NCI-H2081 treated with DMSO at 0.1 percent for 48 hours (cell line): ENCODE results near the gene NRXN3.

Experiments used
- DNase-seq: peaks from one replicate; lab custom pipeline; 2025; lab: John Stamatoyannopoulos, UW

NRXN3 gene

DNA sequence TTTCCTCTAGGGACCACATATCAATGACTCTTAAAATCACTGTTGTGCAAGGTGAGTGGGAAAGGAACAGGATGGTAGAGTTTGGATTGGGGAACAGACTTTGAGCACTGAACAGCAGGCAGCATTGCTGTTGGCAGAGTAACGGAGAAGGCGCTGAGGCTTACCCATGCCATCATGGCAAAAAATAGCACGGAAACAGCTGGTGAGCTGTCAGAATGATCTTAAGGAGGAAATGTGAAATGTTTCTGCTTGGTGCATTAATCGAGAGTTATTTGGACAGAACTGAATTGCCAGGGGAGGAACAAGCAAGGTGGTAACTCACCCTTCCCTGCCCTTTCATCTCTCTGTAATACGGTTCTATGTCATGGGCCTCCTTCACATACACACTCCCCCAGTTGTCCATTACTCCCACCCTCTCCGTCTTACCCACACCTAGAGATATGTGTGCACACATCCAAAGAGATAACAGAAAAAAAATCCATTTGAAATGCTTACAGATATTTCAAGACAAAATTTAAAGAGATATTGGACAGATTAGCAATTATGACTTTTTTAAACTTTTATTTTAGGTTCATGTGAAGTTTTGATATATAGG, 1468.6 kb downstream of the NRXN3 start:
- no peak for DNase-seq

- no peak for DNase-seq
These were observed 1469.4 kb downstream of the NRXN3 start for GRCh38 chr14:79639613-79640012.

- no peak for DNase-seq
These were observed 1471.2 kb downstream of the NRXN3 start for GRCh38 chr14:79641371-79641770.

- no peak for DNase-seq
These were observed 1473.0 kb downstream of the NRXN3 start for GRCh38 chr14:79643132-79643531.

GRCh38 chr14:79645753-79646362, 1475.7 kb downstream of the NRXN3 start:
- no peak for DNase-seq

GRCh38 chr14:79649856-79650255, 1479.7 kb downstream of the NRXN3 start:
- DNase-seq: no peak

GRCh38 chr14:79652513-79653307, 1482.5 kb downstream of the NRXN3 start:
- no peak for DNase-seq

DNA sequence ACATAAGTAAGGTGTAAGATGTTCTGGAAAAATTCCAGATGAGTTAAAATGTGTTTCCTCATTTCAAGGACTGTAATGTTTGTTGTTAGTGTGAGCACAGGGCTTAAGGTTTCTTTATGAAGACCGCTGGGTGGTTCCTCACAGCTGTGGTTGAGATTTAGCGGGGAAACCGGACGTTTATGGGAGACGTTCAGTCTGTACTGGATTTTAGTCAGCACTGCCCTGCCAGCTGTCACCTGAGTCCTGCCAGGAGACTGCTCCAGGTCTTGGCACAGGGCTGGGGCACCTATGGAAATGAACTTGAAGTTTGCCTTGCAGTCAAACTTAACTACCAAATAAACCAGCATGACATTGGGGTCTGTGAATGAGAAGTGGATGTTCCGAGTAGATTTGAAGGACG, 1485.9 kb downstream of the NRXN3 start:
- no peak for DNase-seq

DNA sequence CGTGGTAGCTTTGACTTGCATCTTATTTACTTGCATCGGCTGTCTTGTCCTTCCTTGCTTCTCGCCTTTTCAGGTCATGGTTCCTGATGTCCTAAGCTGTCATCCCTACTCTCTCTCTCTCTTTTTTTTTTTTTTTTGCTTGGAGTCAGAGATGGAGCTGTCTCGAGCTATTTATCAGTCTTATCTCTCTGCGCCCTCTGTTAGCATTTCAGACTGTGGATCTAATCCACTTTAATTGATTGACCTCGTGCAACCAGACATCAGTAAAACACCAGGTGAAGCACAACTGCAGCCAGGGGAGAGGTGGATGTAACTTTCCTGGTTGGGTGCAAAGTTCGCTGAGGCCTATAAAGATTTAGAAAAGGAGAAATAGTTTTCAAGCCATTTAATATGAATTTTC, 1486.3 kb downstream of the NRXN3 start:
- no peak for DNase-seq

GRCh38 chr14:79658221-79658620, 1488.0 kb downstream of the NRXN3 start:
- no peak for DNase-seq

DNA sequence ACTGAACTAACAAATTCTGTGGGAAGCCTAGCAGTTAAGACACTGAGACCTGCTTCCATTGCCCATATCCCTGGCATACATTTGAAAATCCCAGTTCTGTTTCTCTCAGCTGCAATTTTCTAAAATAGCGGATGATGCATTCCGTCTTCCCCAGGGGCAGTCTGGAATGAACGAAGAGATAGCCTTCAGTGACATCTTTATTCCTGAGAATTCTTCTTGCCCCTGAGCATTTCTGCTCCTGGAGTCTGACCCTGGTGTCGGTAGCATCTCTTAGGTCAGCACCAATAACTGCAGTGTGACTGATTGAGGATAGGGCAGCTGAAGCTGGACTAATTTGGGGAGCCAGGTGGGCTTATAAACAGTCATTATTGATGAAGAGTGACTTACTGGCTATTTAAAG, 1488.6 kb downstream of the NRXN3 start:
- no peak for DNase-seq

GRCh38 chr14:79660053-79660939, 1490.1 kb downstream of the NRXN3 start:
- no peak for DNase-seq

DNA sequence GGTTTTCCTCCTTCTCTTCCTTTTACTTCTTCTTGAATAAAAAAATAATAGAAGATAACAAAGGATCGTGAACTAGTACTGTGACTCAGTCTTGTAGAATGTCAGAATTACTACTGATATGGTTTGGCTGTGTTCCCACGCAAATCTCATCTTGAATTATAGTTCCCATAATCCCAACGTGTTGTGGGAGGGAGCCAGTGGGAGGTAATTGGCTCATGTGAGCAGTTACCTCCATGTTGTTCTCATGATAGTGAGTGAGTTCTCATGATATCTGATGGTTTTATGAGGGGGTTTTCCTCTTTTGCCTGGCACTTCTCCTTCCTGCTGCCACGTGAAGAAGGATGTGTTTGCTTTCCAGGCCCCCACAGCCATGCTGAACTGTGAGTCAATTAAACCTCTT, 1491.6 kb downstream of the NRXN3 start:
- DNase-seq: no peak

GRCh38 chr14:79663453-79663852, 1493.3 kb downstream of the NRXN3 start:
- DNase-seq: no peak

DNA sequence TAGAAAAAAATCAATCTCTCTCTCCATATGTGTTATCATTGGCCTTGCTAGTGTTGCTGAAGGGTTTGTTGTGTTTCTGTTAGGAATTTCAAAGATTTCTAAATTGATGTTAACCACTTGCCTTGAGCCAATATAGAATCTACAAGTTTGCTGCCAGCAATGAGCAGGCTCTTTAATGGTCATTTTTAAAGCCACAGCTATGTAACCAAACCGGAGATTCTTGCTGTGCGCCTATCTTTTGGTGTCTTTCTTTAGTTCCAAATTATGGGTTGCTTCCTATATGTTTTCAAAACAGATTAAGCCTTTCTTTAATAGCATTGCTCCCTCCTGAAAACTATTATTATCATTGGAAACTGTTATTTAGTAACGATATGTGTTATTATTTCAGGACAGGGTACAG, 1495.4 kb downstream of the NRXN3 start:
- no peak for DNase-seq

GRCh38 chr14:79668951-79669350, 1498.8 kb downstream of the NRXN3 start:
- DNase-seq: no peak

DNA sequence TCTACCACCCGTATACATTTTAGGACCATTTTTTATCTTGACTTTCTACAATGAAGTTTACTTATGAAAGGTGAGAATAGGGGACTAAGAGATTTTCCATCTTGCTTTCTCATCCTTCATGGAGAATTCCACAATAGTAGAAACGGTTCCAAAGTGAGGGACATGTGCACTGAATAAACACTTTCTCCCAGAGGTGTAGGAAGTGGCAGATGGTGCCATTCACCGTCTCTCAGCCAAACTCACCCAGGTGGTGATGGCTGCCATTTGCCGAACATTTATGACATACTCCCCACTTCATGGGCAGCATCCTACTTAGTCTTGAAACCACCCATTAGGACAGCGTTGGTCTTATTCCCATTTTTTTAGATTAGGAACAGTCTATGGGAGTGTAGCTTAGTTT, 1500.6 kb downstream of the NRXN3 start:
- DNase-seq: no peak

DNA sequence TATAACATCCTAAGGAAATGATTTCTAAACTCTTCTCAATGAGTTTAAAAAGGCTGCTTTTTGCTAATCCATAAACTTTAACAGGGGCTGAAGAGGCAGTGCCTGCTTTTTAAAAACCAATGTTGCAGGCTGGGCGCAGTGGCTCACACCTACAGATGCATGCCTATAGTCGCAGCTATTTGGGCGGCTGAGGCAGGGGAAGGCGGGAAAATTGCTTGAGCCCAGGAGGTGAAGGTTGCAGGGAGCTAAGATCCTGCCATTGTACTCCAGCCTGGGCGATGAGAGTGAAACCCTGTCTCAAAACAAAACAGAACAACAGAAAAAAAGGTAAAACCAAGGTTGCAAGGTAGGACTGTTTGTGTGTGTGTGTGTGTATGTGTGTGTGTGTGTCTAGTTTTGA, 1509.9 kb downstream of the NRXN3 start:
- no peak for DNase-seq

- no peak for DNase-seq
These were observed 1516.0 kb downstream of the NRXN3 start for GRCh38 chr14:79686196-79686595.

- no peak for DNase-seq
These were observed 1520.8 kb downstream of the NRXN3 start for GRCh38 chr14:79690960-79691359.

DNA sequence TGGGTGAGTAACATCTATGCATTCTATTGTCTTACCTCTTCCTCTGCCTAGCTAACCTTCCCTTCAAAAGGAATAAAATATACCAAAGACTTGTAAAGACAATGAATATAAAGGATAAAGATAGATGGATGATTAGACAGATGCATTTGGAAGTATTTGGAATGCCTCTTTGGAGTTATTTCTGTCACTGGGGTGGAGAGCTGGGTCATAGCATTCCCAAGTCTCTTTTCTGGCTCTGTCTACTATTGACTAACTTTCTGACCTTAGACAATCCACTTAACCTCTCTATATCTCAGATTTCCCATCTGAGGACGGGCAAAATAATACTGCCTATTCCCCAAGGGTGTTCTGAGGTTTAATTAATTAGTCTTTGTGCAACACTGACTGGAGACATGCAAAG, 1523.8 kb downstream of the NRXN3 start:
- DNase-seq: no peak

DNA sequence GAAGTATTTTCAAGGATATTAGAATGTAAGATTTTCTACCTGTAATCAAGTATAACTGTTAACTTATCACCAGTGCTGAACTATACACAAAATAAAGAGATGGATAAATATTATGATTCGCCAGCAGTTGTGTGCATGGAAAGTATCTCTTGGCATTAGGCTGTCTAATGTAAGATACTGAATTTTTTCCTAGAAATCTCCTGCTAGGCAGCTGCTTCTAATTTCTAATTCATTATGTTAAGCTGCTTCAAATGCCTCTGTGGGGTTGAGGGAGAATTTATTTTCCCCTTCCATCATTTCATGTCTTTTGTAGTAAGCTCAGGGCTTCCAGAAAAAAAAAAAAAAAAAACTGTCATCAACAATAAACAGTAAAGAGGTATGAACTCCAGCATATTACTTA, 1525.1 kb downstream of the NRXN3 start:
- no peak for DNase-seq
